GM12864 (cell line): ENCODE results near the gene TRABD2A.
"Not testable (repeated sequence)": the region's sequence is repeated elsewhere in the genome, so short reads cannot be mapped to it uniquely, and the experiment has no call there.

Source experiments
- DNase-seq: peaks from one replicate; pipeline ENCODE4 v3.0.0-alpha.2; 2011; ENCODE audit warnings: low read depth
- H3K4me3 ChIP-seq: 2 replicates; pipeline ENCODE4 v1.5.1; 2011; ENCODE audit warnings: mild to moderate bottlenecking, low read depth, low read length, control low read depth
- CTCF ChIP-seq: IDR thresholded peaks from 2 replicates; pipeline ENCODE4 v1.5.1; 2011; ENCODE audit warnings: low read depth, mild to moderate bottlenecking, moderate library complexity, low read length, control low read depth, inconsistent platforms; ENCODE audit errors: missing control alignments

TRABD2A gene

GRCh38 chr2:84879584-84880394 lies 1.1 kb downstream of the TRABD2A start:
- H3K4me3 ChIP-seq = no peak overlapping the region; the same call in 1 of the 2 replicates
- DNase-seq = peak; percentile 45
- TF ChIP-seq CTCF = no peak

GRCh38 chr2:84878896-84879583 lies 1.8 kb downstream of the TRABD2A start:
- no peak for TF ChIP-seq CTCF
- no peak for DNase-seq
- H3K4me3 ChIP-seq = no peak overlapping the region

- DNase-seq = no peak
- no peak overlapping the region for H3K4me3 ChIP-seq
- TF ChIP-seq CTCF = no peak
Measured at GRCh38 chr2:84878459-84878858, 2.4 kb downstream of the TRABD2A start.

- TF ChIP-seq CTCF = no peak
- H3K4me3 ChIP-seq = no peak overlapping the region
- DNase-seq = no peak
Measured at GRCh38 chr2:84876369-84876768, 4.5 kb downstream of the TRABD2A start.

GRCh38 chr2:84875619-84876018 lies 5.3 kb downstream of the TRABD2A start:
- not testable (repeated sequence) for DNase-seq, H3K4me3 ChIP-seq

- no peak overlapping the region for H3K4me3 ChIP-seq
- DNase-seq = no peak
- TF ChIP-seq CTCF = no peak
Measured at GRCh38 chr2:84875213-84875560, 5.7 kb downstream of the TRABD2A start.

GRCh38 chr2:84874381-84875212 lies 6.3 kb downstream of the TRABD2A start:
- DNase-seq = no peak
- H3K4me3 ChIP-seq = no peak overlapping the region
- no peak for TF ChIP-seq CTCF
